HepG2 (cell line): ENCODE results near the gene UBE2R2.

Experiments
- FOXA1 ChIP-seq, 2 experiments: fragments of 450-650 bp in 1 of 2; sonication (generic) in 1 of 2; formaldehyde crosslinking in 1 of 2; IDR thresholded peaks; 2 replicates each; pipeline versions ENCODE4 v1.4.0 to v1.6.1; 2016 to 2020; ENCODE audit warnings: missing genetic modification reagents in 1 of 2
- MAX ChIP-seq: IDR thresholded peaks from 2 replicates; pipeline ENCODE4 v1.6.1; 2012; ENCODE audit warnings: inconsistent platforms
- REL ChIP-seq: sonication (generic); formaldehyde crosslinking; conservative IDR thresholded peaks from 2 replicates; pipeline ENCODE4 v1.8.0; 2022; ENCODE audit warnings: mild to moderate bottlenecking, missing genetic modification reagents, moderate library complexity
- ZHX2 ChIP-seq, 2 experiments: sonication (generic) in 1 of 2; formaldehyde crosslinking in 1 of 2; IDR thresholded peaks; 2 replicates each; pipeline versions ENCODE4 v1.6.1 to v1.9.0; 2014 to 2022; ENCODE audit warnings: antibody characterized with exemption in 1 of 2, borderline replicate concordance in 1 of 2, inconsistent platforms in 1 of 2, low read depth in 1 of 2, missing genetic modification reagents in 1 of 2

- TF ChIP-seq FOXA1 (IDR thresholded peaks at IDR 0.05), result no peak
- TF ChIP-seq FOXA1 (CRISPR knock-in tag; IDR thresholded peaks at IDR 0.05), result no peak
- TF ChIP-seq REL (CRISPR knock-in tag), result no peak
- TF ChIP-seq ZHX2 (IDR thresholded peaks at IDR 0.05; ENCODE audit: low read depth), result no peak
- no peak for TF ChIP-seq ZHX2 (CRISPR knock-in tag; IDR thresholded peaks at IDR 0.05; ENCODE audit: borderline replicate concordance)
- no peak for TF ChIP-seq MAX
Measured at GRCh38 chr9:33950371-33950770, 133.4 kb downstream of the UBE2R2 start.
